ENCODE data around the gene NR0B2. TPM values are rescaled to one million over a fixed set of nuclear protein-coding genes. Genes with fewer than 3 reads are reported as not detected.

NR0B2 gene
- total RNA-seq (1 to 10 TPM; 4.2 to 9.6 (median 6.4) TPM), polyA plus RNA-seq (9.6 TPM)
- long read RNA-seq, donor 1, transcript NR0B2-201 (2 exons, 1,156 nt) = major isoform, 6 of 7 reads
- long read RNA-seq, donor 1, partial matches to known transcripts = 1 of 7 reads
- long read RNA-seq, donor 1, other reads (novel, unspliced or antisense) = 0 of 7 reads
- long read RNA-seq, donor 2, transcript NR0B2-201 (2 exons, 1,156 nt) = major isoform, 7 of 7 reads
- long read RNA-seq, donor 2, partial matches to known transcripts = 0 of 7 reads
- long read RNA-seq, donor 2, other reads (novel, unspliced or antisense) = 0 of 7 reads
- long read RNA-seq, donor 3, transcript NR0B2-201 (2 exons, 1,156 nt) = major isoform, 6 of 6 reads
- long read RNA-seq, donor 3, partial matches to known transcripts = 0 of 6 reads
- long read RNA-seq, donor 3, other reads (novel, unspliced or antisense) = 0 of 6 reads
- long read RNA-seq, donor 4, transcript NR0B2-201 (2 exons, 1,156 nt) = major isoform, 15 of 15 reads
- long read RNA-seq, donor 4, partial matches to known transcripts = 0 of 15 reads
- long read RNA-seq, donor 4, other reads (novel, unspliced or antisense) = 0 of 15 reads

GRCh38 chr1:26913754-26914619 lies at the start of gene NR0B2:
Gene NR0B2, minus strand, starts transcription at chr1:26913975. Its CDS starts 35 bp downstream, at chr1:26913940.
- no peaks in the 10 kb centered on the region for H3K4me1 ChIP-seq (ENCODE audit: control insufficient read depth, insufficient read depth, low read length)
- no peaks in the 10 kb centered on the region for H3K9me3 ChIP-seq (ENCODE audit: control insufficient read depth, low read length)
- H3K27ac ChIP-seq (ENCODE audit: low read length) = peak within 1 kb of the TSS; percentile 95
- intact Hi-C loops (cut with DNase I) = no loop called here
- H3K27me3 ChIP-seq (ENCODE audit: control insufficient read depth, insufficient read depth) = no peaks in the 10 kb centered on the region
- DNase-seq = peak; percentile 31 to 81 (median 73)
- peak within 1 kb of the TSS; percentile 50 for H3K4me3 ChIP-seq (ENCODE audit: low read length)
- WGBS = 54% methylated on average over 16 of the region's 16 CpGs
- ATAC-seq = peak; percentile 76 to 77

GRCh38 chr1:26961826-26962225 lies 48.1 kb upstream of the NR0B2 start:
- Histone ChIP-seq H3K9me3 (ENCODE audit: control insufficient read depth, low read length) (no peaks in the 10 kb centered on the region), H3K4me1 (ENCODE audit: control insufficient read depth, insufficient read depth, low read length) (no peaks in the 10 kb centered on the region), H3K27me3 (ENCODE audit: control insufficient read depth, insufficient read depth) (no peaks in the 10 kb centered on the region), H3K27ac (ENCODE audit: low read length) (no peak overlapping the region), H3K4me3 (ENCODE audit: low read length) (no peak overlapping the region)
- intact Hi-C loops (cut with DNase I) = no loop called here
- ATAC-seq = no peak
- 65% methylated on average over 3 of the region's 3 CpGs for WGBS
- no peak for DNase-seq

- intact Hi-C loops (cut with DNase I) = no loop called here
- no peak for DNase-seq
Observed at GRCh38 chr1:26960625-26960966, 46.8 kb upstream of the NR0B2 start.

GRCh38 chr1:26959722-26960624 lies 46.2 kb upstream of the NR0B2 start, which contains the start of gene KDF1:
Gene KDF1, minus strand, starts transcription at chr1:26960468. Its CDS starts 8,088 bp downstream, at chr1:26952380.
- DNase-seq (no peak), ATAC-seq (peak; percentile 45 to 61)
- Histone ChIP-seq H3K9me3 (ENCODE audit: control insufficient read depth, low read length) (no peaks in the 10 kb centered on the region), H3K4me3 (ENCODE audit: low read length) (peak within 1 kb of the TSS; percentile 44), H3K27ac (ENCODE audit: low read length) (no peak within 1 kb of the TSS), H3K27me3 (ENCODE audit: control insufficient read depth, insufficient read depth) (no peaks in the 10 kb centered on the region), H3K4me1 (ENCODE audit: control insufficient read depth, insufficient read depth, low read length) (no peaks in the 10 kb centered on the region)
- 2% methylated on average over 86 of the region's 86 CpGs for WGBS
- intact Hi-C loops (cut with DNase I) = no loop called here

More at GRCh38 chr1:26960625-26960966, 46.8 kb upstream of the NR0B2 start:
- no peak overlapping the region for H3K27ac ChIP-seq (ENCODE audit: low read length)
- no peaks in the 10 kb centered on the region for H3K27me3 ChIP-seq (ENCODE audit: control insufficient read depth, insufficient read depth)
- 17% methylated on average over 3 of the region's 3 CpGs for WGBS
- no peaks in the 10 kb centered on the region for H3K4me1 ChIP-seq (ENCODE audit: control insufficient read depth, insufficient read depth, low read length)
- ATAC-seq = no peak
- no peaks in the 10 kb centered on the region for H3K9me3 ChIP-seq (ENCODE audit: control insufficient read depth, low read length)
- H3K4me3 ChIP-seq (ENCODE audit: low read length) = no peak overlapping the region

- DNase-seq = no peak
- Histone ChIP-seq H3K4me3 (ENCODE audit: low read length) (no peak overlapping the region), H3K27me3 (ENCODE audit: control insufficient read depth, insufficient read depth) (no peaks in the 10 kb centered on the region), H3K4me1 (ENCODE audit: control insufficient read depth, insufficient read depth, low read length) (no peaks in the 10 kb centered on the region), H3K27ac (ENCODE audit: low read length) (no peak overlapping the region), H3K9me3 (ENCODE audit: control insufficient read depth, low read length) (no peaks in the 10 kb centered on the region)
- no peak for ATAC-seq
- 26% methylated on average over 13 of the region's 13 CpGs for WGBS
- intact Hi-C loops (cut with DNase I) = no loop called here
Observed at GRCh38 chr1:26959270-26959669, 45.5 kb upstream of the NR0B2 start.

- 82% methylated on average over 3 of the region's 3 CpGs for WGBS
- no peaks in the 10 kb centered on the region for H3K4me1 ChIP-seq (ENCODE audit: control insufficient read depth, insufficient read depth, low read length)
- no peaks in the 10 kb centered on the region for H3K27me3 ChIP-seq (ENCODE audit: control insufficient read depth, insufficient read depth)
- no peak for ATAC-seq
- intact Hi-C loops (cut with DNase I) = no loop called here
- no peak for DNase-seq
- no peak overlapping the region for H3K27ac ChIP-seq (ENCODE audit: low read length)
- H3K4me3 ChIP-seq (ENCODE audit: low read length) = no peak overlapping the region
- H3K9me3 ChIP-seq (ENCODE audit: control insufficient read depth, low read length) = no peaks in the 10 kb centered on the region
Observed at GRCh38 chr1:26957306-26957705, 43.5 kb upstream of the NR0B2 start.

- no peak for ATAC-seq
- H3K9me3 ChIP-seq (ENCODE audit: control insufficient read depth, low read length) = no peaks in the 10 kb centered on the region
- no peaks in the 10 kb centered on the region for H3K27me3 ChIP-seq (ENCODE audit: control insufficient read depth, insufficient read depth)
- no peak overlapping the region for H3K27ac ChIP-seq (ENCODE audit: low read length)
- WGBS = 81% methylated on average over 3 of the region's 3 CpGs
- intact Hi-C loops (cut with DNase I) = no loop called here
- DNase-seq = no peak
- no peaks in the 10 kb centered on the region for H3K4me1 ChIP-seq (ENCODE audit: control insufficient read depth, insufficient read depth, low read length)
- H3K4me3 ChIP-seq (ENCODE audit: low read length) = no peak overlapping the region
Observed at GRCh38 chr1:26956321-26956720, 42.5 kb upstream of the NR0B2 start.

GRCh38 chr1:26953374-26953773 lies 39.6 kb upstream of the NR0B2 start:
- Histone ChIP-seq H3K4me3 (ENCODE audit: low read length) (no peak overlapping the region), H3K27ac (ENCODE audit: low read length) (no peak overlapping the region), H3K4me1 (ENCODE audit: control insufficient read depth, insufficient read depth, low read length) (peaks cover 2% of the 10 kb centered on the region), H3K9me3 (ENCODE audit: control insufficient read depth, low read length) (no peaks in the 10 kb centered on the region), H3K27me3 (ENCODE audit: control insufficient read depth, insufficient read depth) (no peaks in the 10 kb centered on the region)
- DNase-seq (no peak), ATAC-seq (no peak)
- intact Hi-C loops (cut with DNase I) = no loop called here
- WGBS = 97% methylated on average over 5 of the region's 5 CpGs

- Histone ChIP-seq H3K27ac (ENCODE audit: low read length) (no peak overlapping the region), H3K4me1 (ENCODE audit: control insufficient read depth, insufficient read depth, low read length) (peaks cover 2% of the 10 kb centered on the region), H3K4me3 (ENCODE audit: low read length) (no peak overlapping the region), H3K27me3 (ENCODE audit: control insufficient read depth, insufficient read depth) (no peaks in the 10 kb centered on the region), H3K9me3 (ENCODE audit: control insufficient read depth, low read length) (no peaks in the 10 kb centered on the region)
- 89% methylated on average over 24 of the region's 24 CpGs for WGBS
- DNase-seq (no peak), ATAC-seq (no peak)
- intact Hi-C loops (cut with DNase I) = no loop called here
Observed at GRCh38 chr1:26951821-26952497, 38.2 kb upstream of the NR0B2 start.

GRCh38 chr1:26951216-26951615 lies 37.4 kb upstream of the NR0B2 start:
- Histone ChIP-seq H3K27me3 (ENCODE audit: control insufficient read depth, insufficient read depth) (no peaks in the 10 kb centered on the region), H3K4me3 (ENCODE audit: low read length) (no peak overlapping the region), H3K9me3 (ENCODE audit: control insufficient read depth, low read length) (no peaks in the 10 kb centered on the region), H3K27ac (ENCODE audit: low read length) (no peak overlapping the region), H3K4me1 (ENCODE audit: control insufficient read depth, insufficient read depth, low read length) (peaks cover 2% of the 10 kb centered on the region)
- 94% methylated on average over 14 of the region's 14 CpGs for WGBS
- DNase-seq (no peak), ATAC-seq (peak in 1 of 2 donors; percentile 8)
- intact Hi-C loops (cut with DNase I) = no loop called here
